K562 (cell line): ENCODE results near the gene DIAPH1. TPM values are rescaled to one million over a fixed set of nuclear protein-coding genes. Genes with fewer than 3 reads are reported as not detected.
A peak's percentile ranks its signal among the peaks of the same experiment; 100 is the strongest.

ENCODE experiments used
- ATAC-seq: fragments of 200-7000 bp; cut with Tn5 transposase; 3 replicates; pipeline ENCODE4 v1.9.1; 2020; ENCODE audit warnings: moderate library complexity
- BruUV-seq: library from RNA; stranded (reverse); fragments of 400-500 nt; replicated peaks from 2 replicates; lab custom pipeline; 2021; lab: Mats Ljungman, UMichigan
- CTCF ChIA-PET: fragments of 300-600 bp; formaldehyde crosslinking; extraction: SDS; loops from one replicate; lab custom pipeline; 2021; ENCODE audit warnings: low intra/inter-chr PET ratio; lab: Yijun Ruan, JAX
- POLR2A ChIA-PET: fragments of 300-600, 350-650 bp; sonication (Branson Sonifier 250); formaldehyde crosslinking; extraction: SDS; loops from one replicate; lab custom pipeline; 2021; ENCODE audit warnings: antibody characterized with exemption, inconsistent platforms; lab: Yijun Ruan, JAX
- DNase-seq, 4 experiments: peaks; one replicate each; pipeline versions ENCODE4 v3.0.0 to v3.0.0-alpha.2; 2011 to 2018; ENCODE audit warnings: low spot score in 3 of 4, mixed read lengths in 3 of 4; ENCODE audit errors: extremely low read depth in 1 of 4
- FAIRE-seq: peaks from 2 replicates; lab custom pipeline; 2011; peaks lifted over from hg19 to GRCh38; lab: Jason Lieb, UNC
- H2AFZ ChIP-seq: 2 replicates; pipeline ENCODE4 v1.6.0; 2011; ENCODE audit warnings: low read depth, low read length, control low read depth, inconsistent platforms
- H3K27ac ChIP-seq: fragments of 200-600 bp; 3 replicates; pipeline ENCODE4 v1.8.0; 2011; ENCODE audit warnings: low read depth, mild to moderate bottlenecking, control low read depth, inconsistent platforms, low read length, moderate library complexity, mixed read lengths; ENCODE audit errors: extremely low read depth
- H3K27me3 ChIP-seq, 2 experiments: fragments of 300-600 bp in 1 of 2; 2 replicates in 1 of 2; 3 replicates in 1 of 2; pipeline versions ENCODE4 v1.6.0 to v1.8.0; 2011; ENCODE audit warnings: inconsistent platforms in 2 of 2, low read length in 2 of 2, mild to moderate bottlenecking in 1 of 2, mixed read lengths in 1 of 2, moderate library complexity in 1 of 2; ENCODE audit not compliant: control insufficient read depth in 2 of 2, insufficient read depth in 2 of 2
- H3K36me3 ChIP-seq: fragments of 300-600 bp; 3 replicates; pipeline ENCODE4 v1.8.0; 2011; ENCODE audit warnings: mild to moderate bottlenecking, low read length, inconsistent platforms; ENCODE audit not compliant: control insufficient read depth, insufficient read depth
- H3K4me1 ChIP-seq, 2 experiments: fragments of 200-600 bp in 1 of 2; replicated peaks in 1 of 2; 2 replicates in 1 of 2; 3 replicates in 1 of 2; pipeline versions ENCODE4 v1.5.1 to v1.8.0; 2011; ENCODE audit warnings: inconsistent platforms in 2 of 2, low read length in 2 of 2, mild to moderate bottlenecking in 1 of 2, mixed read lengths in 1 of 2, moderate library complexity in 1 of 2; ENCODE audit not compliant: control insufficient read depth in 2 of 2, insufficient read depth in 2 of 2
- H3K4me2 ChIP-seq: 2 replicates; pipeline ENCODE4 v1.6.1; 2011; ENCODE audit warnings: low read length, control low read depth, inconsistent platforms, mixed read lengths; ENCODE audit not compliant: insufficient read depth
- H3K4me3 ChIP-seq: fragments of 200-600 bp; sonication (generic), shearing (Covaris generic); 2 replicates; pipeline ENCODE4 v1.5.1; 2016; ENCODE audit warnings: control low read depth, inconsistent platforms
- H3K79me2 ChIP-seq: fragments of 200-600 bp; 3 replicates; pipeline ENCODE4 v1.8.0; 2011; ENCODE audit warnings: low read length, inconsistent platforms; ENCODE audit not compliant: control insufficient read depth, insufficient read depth
- H3K9ac ChIP-seq, 2 experiments: 2 replicates each; pipeline versions ENCODE4 v1.6.0 to v1.6.1; 2011; ENCODE audit warnings: low read depth in 2 of 2, low read length in 2 of 2, control low read depth in 1 of 2, inconsistent platforms in 1 of 2, mild to moderate bottlenecking in 1 of 2, mixed read lengths in 1 of 2; ENCODE audit not compliant: insufficient read depth in 1 of 2
- H3K9me1 ChIP-seq: one replicate; pipeline ENCODE4 v1.6.0; 2011; ENCODE audit warnings: inconsistent platforms, mild to moderate bottlenecking, low read length, moderate library complexity; ENCODE audit not compliant: control insufficient read depth, insufficient read depth
- H3K9me3 ChIP-seq: replicated peaks from 2 replicates; pipeline ENCODE4 v1.5.1; 2011; ENCODE audit warnings: low read depth, low read length, inconsistent platforms; ENCODE audit not compliant: control insufficient read depth, insufficient read depth
- H4K20me1 ChIP-seq: replicated peaks from 2 replicates; pipeline ENCODE4 v1.6.1; 2011; ENCODE audit warnings: low read length, inconsistent platforms, mixed read lengths; ENCODE audit not compliant: control insufficient read depth, insufficient read depth
- BACH1 ChIP-seq: fragments of 200-800 bp; sonication (Bioruptor generic); IDR thresholded peaks from 2 replicates; pipeline ENCODE4 v1.6.1; 2016; ENCODE audit warnings: missing genetic modification characterization, missing compliant biosample characterization
- CBX2 ChIP-seq: fragments of 200-600 bp; sonication (generic); IDR thresholded peaks from one replicate; pipeline ENCODE4 v1.6.1; 2012; ENCODE audit warnings: mild to moderate bottlenecking, low read length, inconsistent platforms; ENCODE audit not compliant: insufficient read depth, poor library complexity, severe bottlenecking
- DIDO1 ChIP-seq: fragments of 450-650 bp; IDR thresholded peaks from 2 replicates; pipeline ENCODE4 v1.6.1; 2016; ENCODE audit warnings: low read depth, missing biosample characterization, missing genetic modification characterization
- RBM34 ChIP-seq: fragments of 200-400 bp; formaldehyde crosslinking; IDR thresholded peaks from 2 replicates; pipeline ENCODE4 v1.6.1; 2018; ENCODE audit warnings: low read length, borderline replicate concordance; ENCODE audit not compliant: insufficient read depth
- RUNX1 ChIP-seq: sonication (generic); IDR thresholded peaks from 2 replicates; pipeline ENCODE4 v1.6.1; 2016; ENCODE audit warnings: antibody characterized with exemption, low read depth
- SIX5 ChIP-seq, 2 experiments: IDR thresholded peaks; 2 replicates each; pipeline ENCODE4 v1.6.1; 2011; ENCODE audit warnings: low read length in 2 of 2, borderline replicate concordance in 1 of 2, low read depth in 1 of 2, mild to moderate bottlenecking in 1 of 2, moderate library complexity in 1 of 2; ENCODE audit not compliant: insufficient read depth in 1 of 2
- SMARCB1 ChIP-seq: IDR thresholded peaks from 2 replicates; pipeline ENCODE4 v1.6.1; 2011; ENCODE audit warnings: improper control_type of control experiment, low read depth; ENCODE audit not compliant: insufficient read length
- ZNF830 ChIP-seq: fragments of 250-450 bp; sonication (Bioruptor Pico); IDR thresholded peaks from 2 replicates; pipeline ENCODE4 v1.5.0; 2021; ENCODE audit warnings: mild to moderate bottlenecking
- WGBS: fragments of 100-300 bp; shearing (Covaris generic); methylation state at CpG from one replicate; pipeline ENCODE4 v1.1.6; 2016; ENCODE audit warnings: low coverage, mixed read lengths; ENCODE audit not compliant: insufficient coverage; ENCODE audit errors: missing lambda C conversion rate; 5-methylcytosine and 5-hydroxymethylcytosine counted together
- in situ Hi-C: fragments of 300-500 bp; cut with MboI; formaldehyde crosslinking; loops from 4 replicates; pipeline ENCODE4 v1.15.0; 2018; ENCODE audit warnings: inconsistent platforms, mixed read lengths
- intact Hi-C: fragments of 100-400 bp; cut with micrococcal nuclease; formaldehyde crosslinking; loops from 2 replicates; pipeline ENCODE4 v1.14.2; 2022
- polyA plus RNA-seq, 8 experiments: library from polyadenylated mRNA; depleted of rRNA in 4 of 8; stranded (reverse) in 5 of 8; unstranded in 3 of 8; fragments of >200 nt; fragmentation: Nextera tagmentation in 2 of 8; fragmentation: Illumina TruSeq in 1 of 8; extraction: Ambion mirVana in 2 of 8; extraction: Trizol in 1 of 8; gene quantifications; 2 replicates each; pipeline versions ENCODE4 v1.2.1 to v1.2.3, GENCODE V29; 2011 to 2014; ENCODE audit warnings: inconsistent platforms in 1 of 8, missing spikeins in 1 of 8
- total RNA-seq, 7 experiments: library from RNA; depleted of rRNA in 6 of 7; stranded (reverse); fragments of >200 nt in 6 of 7; fragmentation: Illumina TruSeq in 2 of 7; extraction: Trizol in 2 of 7; gene quantifications; 2 replicates each; pipeline versions ENCODE4 v1.2.1 to v1.2.3, GENCODE V29; 2011 to 2021; ENCODE audit warnings: low replicate concordance in 1 of 7
- TF ChIP-seq, protein P1 (sequence below): sonication (generic); formaldehyde crosslinking; IDR thresholded peaks from 2 replicates; pipeline ENCODE4 v1.8.0; 2022; ENCODE audit warnings: mild to moderate bottlenecking, missing genetic modification reagents
- TF ChIP-seq, protein P2 (sequence below): fragments of 450-650 bp; formaldehyde crosslinking; IDR thresholded peaks from 2 replicates; pipeline ENCODE4 v1.4.0; 2022; ENCODE audit warnings: mild to moderate bottlenecking, moderate library complexity
- TF ChIP-seq, protein P3 (sequence below): sonication (generic); formaldehyde crosslinking; IDR thresholded peaks from 2 replicates; pipeline ENCODE4 v1.8.0; 2022; ENCODE audit warnings: mild to moderate bottlenecking, low read depth, missing genetic modification reagents
- TF ChIP-seq, protein P4 (sequence below): fragments of 250-450 bp; sonication (Bioruptor Pico); IDR thresholded peaks from 2 replicates; pipeline ENCODE4 v1.5.0; 2020; ENCODE audit warnings: mild to moderate bottlenecking, borderline replicate concordance
- TF ChIP-seq, protein P5 (sequence below): fragments of 250-450 bp; sonication (Bioruptor Pico); IDR thresholded peaks from 2 replicates; pipeline ENCODE4 v1.5.0; 2021

Gene DIAPH1
- total and polyA plus RNA-seq, 9 of the 15 experiments (the other 6 are each of a cell fraction or from before 2014, with no cell fraction given) = 60.8 to 328 (median 97.8) TPM

DNA sequence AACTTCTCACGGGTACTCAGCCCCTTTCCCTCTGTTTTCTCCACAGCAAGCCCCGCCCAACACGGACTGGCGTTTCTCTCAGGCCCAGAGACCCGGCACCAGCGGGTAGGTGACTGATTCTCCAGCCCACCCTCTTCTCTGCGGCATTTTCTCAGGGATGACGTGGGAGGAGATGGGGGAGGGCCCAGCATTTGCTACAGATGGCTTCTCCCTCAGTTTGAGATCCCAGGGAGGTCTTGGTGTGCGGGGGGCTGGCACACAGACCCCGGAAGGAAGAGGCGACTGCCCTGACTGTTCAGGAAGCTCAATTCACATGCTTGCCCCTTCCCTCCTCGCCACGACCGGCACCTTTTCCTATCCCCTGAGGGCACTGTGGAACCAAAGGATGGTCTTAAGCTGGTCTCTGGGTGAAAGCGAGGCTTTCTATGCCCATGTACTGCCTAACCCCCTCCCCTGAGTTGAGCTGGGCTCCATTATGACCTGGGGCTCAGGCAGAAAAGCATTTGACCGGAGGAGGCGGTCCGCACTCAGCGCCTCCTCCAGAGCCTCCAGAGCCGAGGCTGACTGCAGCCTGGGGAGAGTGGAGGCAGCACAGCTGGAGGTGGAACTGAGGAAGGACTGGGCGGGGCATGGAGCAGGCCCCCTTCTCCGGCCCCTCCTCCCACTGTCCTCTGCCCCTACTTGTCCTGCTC lies 123.9 kb downstream of the DIAPH1 start:
- BruUV-seq = no TSS peak
- intact Hi-C loops = no loop called here
- Histone ChIP-seq H3K9me1 (no peaks in the 10 kb centered on the region), H3K27ac (no peak overlapping the region), H3K9ac (no peak overlapping the region), H3K4me3 (no peak overlapping the region), H3K36me3 (no peaks in the 10 kb centered on the region), H3K27me3 (peaks cover 24 to 65% of the 10 kb centered on the region in 2 experiments), H3K9me3 (no peaks in the 10 kb centered on the region), H4K20me1 (0 out of 2 replicates have a peak, but pooled peaks cover 5% of the 10 kb centered on the region), H3K4me1 (peaks cover 0 to 15% of the 10 kb centered on the region in 2 experiments; a peak in 1 of 5 replicates), H2AFZ (no peak overlapping the region), H3K4me2 (no peak overlapping the region), H3K79me2 (no peaks in the 10 kb centered on the region)
- in situ Hi-C loops = no loop called here
- no peak for FAIRE-seq
- peak; percentile 48 for ATAC-seq
- 0% methylated on average over 21 of the region's 22 CpGs for WGBS
- CTCF ChIA-PET = no interaction called here
- DNase-seq = no peak
- POLR2A ChIA-PET = interaction anchor here (1.5 to 1.6 kb wide), 2 partner anchors 13 to 20 kb away, joined by 3 to 4 read pairs; no protein-coding TSS in a partner anchor
- TF ChIP-seq, protein P1, sequence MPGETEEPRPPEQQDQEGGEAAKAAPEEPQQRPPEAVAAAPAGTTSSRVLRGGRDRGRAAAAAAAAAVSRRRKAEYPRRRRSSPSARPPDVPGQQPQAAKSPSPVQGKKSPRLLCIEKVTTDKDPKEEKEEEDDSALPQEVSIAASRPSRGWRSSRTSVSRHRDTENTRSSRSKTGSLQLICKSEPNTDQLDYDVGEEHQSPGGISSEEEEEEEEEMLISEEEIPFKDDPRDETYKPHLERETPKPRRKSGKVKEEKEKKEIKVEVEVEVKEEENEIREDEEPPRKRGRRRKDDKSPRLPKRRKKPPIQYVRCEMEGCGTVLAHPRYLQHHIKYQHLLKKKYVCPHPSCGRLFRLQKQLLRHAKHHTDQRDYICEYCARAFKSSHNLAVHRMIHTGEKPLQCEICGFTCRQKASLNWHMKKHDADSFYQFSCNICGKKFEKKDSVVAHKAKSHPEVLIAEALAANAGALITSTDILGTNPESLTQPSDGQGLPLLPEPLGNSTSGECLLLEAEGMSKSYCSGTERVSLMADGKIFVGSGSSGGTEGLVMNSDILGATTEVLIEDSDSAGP (CRISPR knock-in tag) = no peak
- TF ChIP-seq, protein P2, sequence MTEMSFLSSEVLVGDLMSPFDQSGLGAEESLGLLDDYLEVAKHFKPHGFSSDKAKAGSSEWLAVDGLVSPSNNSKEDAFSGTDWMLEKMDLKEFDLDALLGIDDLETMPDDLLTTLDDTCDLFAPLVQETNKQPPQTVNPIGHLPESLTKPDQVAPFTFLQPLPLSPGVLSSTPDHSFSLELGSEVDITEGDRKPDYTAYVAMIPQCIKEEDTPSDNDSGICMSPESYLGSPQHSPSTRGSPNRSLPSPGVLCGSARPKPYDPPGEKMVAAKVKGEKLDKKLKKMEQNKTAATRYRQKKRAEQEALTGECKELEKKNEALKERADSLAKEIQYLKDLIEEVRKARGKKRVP = no peak
- TF ChIP-seq, protein P3, sequence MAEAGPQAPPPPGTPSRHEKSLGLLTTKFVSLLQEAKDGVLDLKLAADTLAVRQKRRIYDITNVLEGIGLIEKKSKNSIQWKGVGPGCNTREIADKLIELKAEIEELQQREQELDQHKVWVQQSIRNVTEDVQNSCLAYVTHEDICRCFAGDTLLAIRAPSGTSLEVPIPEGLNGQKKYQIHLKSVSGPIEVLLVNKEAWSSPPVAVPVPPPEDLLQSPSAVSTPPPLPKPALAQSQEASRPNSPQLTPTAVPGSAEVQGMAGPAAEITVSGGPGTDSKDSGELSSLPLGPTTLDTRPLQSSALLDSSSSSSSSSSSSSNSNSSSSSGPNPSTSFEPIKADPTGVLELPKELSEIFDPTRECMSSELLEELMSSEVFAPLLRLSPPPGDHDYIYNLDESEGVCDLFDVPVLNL (CRISPR knock-in tag) = no peak
- TF ChIP-seq, protein P4, sequence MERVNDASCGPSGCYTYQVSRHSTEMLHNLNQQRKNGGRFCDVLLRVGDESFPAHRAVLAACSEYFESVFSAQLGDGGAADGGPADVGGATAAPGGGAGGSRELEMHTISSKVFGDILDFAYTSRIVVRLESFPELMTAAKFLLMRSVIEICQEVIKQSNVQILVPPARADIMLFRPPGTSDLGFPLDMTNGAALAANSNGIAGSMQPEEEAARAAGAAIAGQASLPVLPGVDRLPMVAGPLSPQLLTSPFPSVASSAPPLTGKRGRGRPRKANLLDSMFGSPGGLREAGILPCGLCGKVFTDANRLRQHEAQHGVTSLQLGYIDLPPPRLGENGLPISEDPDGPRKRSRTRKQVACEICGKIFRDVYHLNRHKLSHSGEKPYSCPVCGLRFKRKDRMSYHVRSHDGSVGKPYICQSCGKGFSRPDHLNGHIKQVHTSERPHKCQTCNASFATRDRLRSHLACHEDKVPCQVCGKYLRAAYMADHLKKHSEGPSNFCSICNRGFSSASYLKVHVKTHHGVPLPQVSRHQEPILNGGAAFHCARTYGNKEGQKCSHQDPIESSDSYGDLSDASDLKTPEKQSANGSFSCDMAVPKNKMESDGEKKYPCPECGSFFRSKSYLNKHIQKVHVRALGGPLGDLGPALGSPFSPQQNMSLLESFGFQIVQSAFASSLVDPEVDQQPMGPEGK (CRISPR knock-in tag) = no peak
- TF ChIP-seq, protein P5, sequence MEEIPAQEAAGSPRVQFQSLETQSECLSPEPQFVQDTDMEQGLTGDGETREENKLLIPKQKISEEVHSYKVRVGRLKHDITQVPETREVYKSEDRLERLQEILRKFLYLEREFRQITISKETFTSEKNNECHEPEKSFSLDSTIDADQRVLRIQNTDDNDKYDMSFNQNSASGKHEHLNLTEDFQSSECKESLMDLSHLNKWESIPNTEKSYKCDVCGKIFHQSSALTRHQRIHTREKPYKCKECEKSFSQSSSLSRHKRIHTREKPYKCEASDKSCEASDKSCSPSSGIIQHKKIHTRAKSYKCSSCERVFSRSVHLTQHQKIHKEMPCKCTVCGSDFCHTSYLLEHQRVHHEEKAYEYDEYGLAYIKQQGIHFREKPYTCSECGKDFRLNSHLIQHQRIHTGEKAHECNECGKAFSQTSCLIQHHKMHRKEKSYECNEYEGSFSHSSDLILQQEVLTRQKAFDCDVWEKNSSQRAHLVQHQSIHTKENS (CRISPR knock-in tag) = no peak
- no peak for TF ChIP-seq DIDO1 (tag)
- TF ChIP-seq CBX2 = no peak
- TF ChIP-seq SIX5 (IDR thresholded peaks at IDR 0.05; ENCODE audit: borderline replicate concordance in 1 of 2, insufficient read depth in 1 of 2, low read depth in 1 of 2, low read length in 2 of 2) = no peak
- no peak for TF ChIP-seq RBM34
- TF ChIP-seq RUNX1 = no peak
- TF ChIP-seq BACH1 (tag) = no peak
- no peak for TF ChIP-seq SMARCB1
- no peak for TF ChIP-seq ZNF830 (CRISPR knock-in tag)
